Measurements from ENCODE around the gene JAZF1.

JAZF1 gene

DNA sequence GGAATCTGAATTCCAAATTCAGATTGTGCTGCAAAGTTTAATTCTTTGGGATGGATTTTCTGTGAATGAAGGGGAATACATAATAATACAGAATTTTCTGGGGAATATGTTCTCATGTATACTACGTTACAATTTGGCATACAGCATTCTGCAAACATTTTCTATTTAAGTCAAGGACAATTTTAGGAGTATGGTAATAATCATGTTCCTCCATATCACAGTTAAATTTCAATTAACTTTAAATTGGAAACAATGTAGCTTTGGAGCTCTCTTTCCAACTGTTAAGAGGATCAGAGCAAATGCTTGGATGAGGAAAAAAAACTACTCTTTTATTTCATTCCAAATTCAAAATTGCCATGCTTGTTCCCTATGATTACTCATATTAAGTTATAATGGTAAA, 217.5 kb downstream of the JAZF1 start:
- no peak for TF ChIP-seq TAF1 (IDR thresholded peaks at IDR 0.05; ENCODE audit: low read depth)

DNA sequence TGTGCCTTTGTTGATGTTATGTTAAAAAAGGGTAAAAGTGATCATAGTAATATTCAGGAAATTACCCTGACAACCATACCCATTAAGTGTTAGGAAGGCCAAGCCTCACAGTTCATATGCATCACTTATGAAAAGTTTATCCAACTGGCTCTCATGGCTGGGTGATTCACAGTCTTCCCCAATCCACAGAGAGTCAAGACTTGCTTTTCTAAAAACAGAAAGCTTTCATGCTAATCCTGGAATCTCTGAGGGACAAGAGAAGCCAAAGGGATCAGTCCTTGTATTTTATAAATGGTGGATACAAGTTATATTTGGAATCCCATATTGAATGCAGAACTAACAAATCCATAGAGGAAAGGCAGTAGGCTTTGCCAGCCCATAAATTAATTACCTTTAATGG, 218.3 kb downstream of the JAZF1 start:
- TF ChIP-seq, protein P1, sequence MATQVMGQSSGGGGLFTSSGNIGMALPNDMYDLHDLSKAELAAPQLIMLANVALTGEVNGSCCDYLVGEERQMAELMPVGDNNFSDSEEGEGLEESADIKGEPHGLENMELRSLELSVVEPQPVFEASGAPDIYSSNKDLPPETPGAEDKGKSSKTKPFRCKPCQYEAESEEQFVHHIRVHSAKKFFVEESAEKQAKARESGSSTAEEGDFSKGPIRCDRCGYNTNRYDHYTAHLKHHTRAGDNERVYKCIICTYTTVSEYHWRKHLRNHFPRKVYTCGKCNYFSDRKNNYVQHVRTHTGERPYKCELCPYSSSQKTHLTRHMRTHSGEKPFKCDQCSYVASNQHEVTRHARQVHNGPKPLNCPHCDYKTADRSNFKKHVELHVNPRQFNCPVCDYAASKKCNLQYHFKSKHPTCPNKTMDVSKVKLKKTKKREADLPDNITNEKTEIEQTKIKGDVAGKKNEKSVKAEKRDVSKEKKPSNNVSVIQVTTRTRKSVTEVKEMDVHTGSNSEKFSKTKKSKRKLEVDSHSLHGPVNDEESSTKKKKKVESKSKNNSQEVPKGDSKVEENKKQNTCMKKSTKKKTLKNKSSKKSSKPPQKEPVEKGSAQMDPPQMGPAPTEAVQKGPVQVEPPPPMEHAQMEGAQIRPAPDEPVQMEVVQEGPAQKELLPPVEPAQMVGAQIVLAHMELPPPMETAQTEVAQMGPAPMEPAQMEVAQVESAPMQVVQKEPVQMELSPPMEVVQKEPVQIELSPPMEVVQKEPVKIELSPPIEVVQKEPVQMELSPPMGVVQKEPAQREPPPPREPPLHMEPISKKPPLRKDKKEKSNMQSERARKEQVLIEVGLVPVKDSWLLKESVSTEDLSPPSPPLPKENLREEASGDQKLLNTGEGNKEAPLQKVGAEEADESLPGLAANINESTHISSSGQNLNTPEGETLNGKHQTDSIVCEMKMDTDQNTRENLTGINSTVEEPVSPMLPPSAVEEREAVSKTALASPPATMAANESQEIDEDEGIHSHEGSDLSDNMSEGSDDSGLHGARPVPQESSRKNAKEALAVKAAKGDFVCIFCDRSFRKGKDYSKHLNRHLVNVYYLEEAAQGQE (IDR thresholded peaks at IDR 0.05; ENCODE audit: low read depth): no peak
- no peak for TF ChIP-seq EGR1 (IDR thresholded peaks at IDR 0.05)
- no peak for TF ChIP-seq FOXM1 (IDR thresholded peaks at IDR 0.05; ENCODE audit: borderline replicate concordance, low read depth)
- TF ChIP-seq CREB1 (IDR thresholded peaks at IDR 0.05; ENCODE audit: low read depth): no peak
- TF ChIP-seq CEBPB (IDR thresholded peaks at IDR 0.05): no peak
- TF ChIP-seq TCF12 (IDR thresholded peaks at IDR 0.05; ENCODE audit: low read depth): no peak
- no peak for TF ChIP-seq TEAD4 (IDR thresholded peaks at IDR 0.05)
- TF ChIP-seq YY1 (IDR thresholded peaks at IDR 0.05; ENCODE audit: low read depth): no peak
- TF ChIP-seq USF1 (IDR thresholded peaks at IDR 0.05): no peak
- no peak for TF ChIP-seq TAF1 (IDR thresholded peaks at IDR 0.05; ENCODE audit: low read depth)
- no peak for TF ChIP-seq ZBTB7A (IDR thresholded peaks at IDR 0.05; ENCODE audit: low read depth)
- no peak for TF ChIP-seq MAX (IDR thresholded peaks at IDR 0.05)
- no peak for TF ChIP-seq NFIC (IDR thresholded peaks at IDR 0.05)
- TF ChIP-seq EP300 (IDR thresholded peaks at IDR 0.05; ENCODE audit: borderline replicate concordance): no peak
- TF ChIP-seq RAD21 (IDR thresholded peaks at IDR 0.05; ENCODE audit: low read depth): no peak

DNA sequence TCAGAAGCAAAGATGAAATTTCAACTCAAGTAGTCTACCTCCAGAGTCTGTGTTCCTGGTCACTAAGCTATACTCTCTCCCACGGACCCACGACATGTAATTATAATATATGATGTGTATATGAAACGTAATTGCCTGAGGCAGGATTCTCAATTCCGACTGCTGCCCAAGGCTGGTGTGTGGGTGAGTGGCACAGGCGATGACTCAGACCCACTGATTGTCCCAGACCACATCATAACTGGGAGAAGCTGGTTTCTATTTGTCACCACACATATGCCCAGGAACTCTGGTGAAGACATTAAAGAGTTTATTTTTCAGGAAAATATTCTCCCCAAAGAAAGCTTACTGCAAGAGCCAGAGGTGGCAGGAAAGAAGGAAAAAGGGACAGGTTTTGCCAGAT, 219.3 kb downstream of the JAZF1 start:
- no peak for TF ChIP-seq RAD21 (IDR thresholded peaks at IDR 0.05; ENCODE audit: low read depth)
- TF ChIP-seq TCF12 (IDR thresholded peaks at IDR 0.05; ENCODE audit: low read depth): no peak
- no peak for TF ChIP-seq EP300 (IDR thresholded peaks at IDR 0.05; ENCODE audit: borderline replicate concordance)
- TF ChIP-seq CREB1 (IDR thresholded peaks at IDR 0.05; ENCODE audit: low read depth): no peak
- no peak for TF ChIP-seq MAX (IDR thresholded peaks at IDR 0.05)
- TF ChIP-seq, protein P1 (IDR thresholded peaks at IDR 0.05; ENCODE audit: low read depth): no peak
- TF ChIP-seq TEAD4 (IDR thresholded peaks at IDR 0.05): no peak
- TF ChIP-seq TAF1 (IDR thresholded peaks at IDR 0.05; ENCODE audit: low read depth): no peak
- no peak for TF ChIP-seq USF1 (IDR thresholded peaks at IDR 0.05)
- TF ChIP-seq NFIC (IDR thresholded peaks at IDR 0.05): no peak
- no peak for TF ChIP-seq EGR1 (IDR thresholded peaks at IDR 0.05)
- TF ChIP-seq FOXM1 (IDR thresholded peaks at IDR 0.05; ENCODE audit: borderline replicate concordance, low read depth): no peak
- TF ChIP-seq ZBTB7A (IDR thresholded peaks at IDR 0.05; ENCODE audit: low read depth): no peak
- no peak for TF ChIP-seq CEBPB (IDR thresholded peaks at IDR 0.05)
- no peak for TF ChIP-seq YY1 (IDR thresholded peaks at IDR 0.05; ENCODE audit: low read depth)

DNA sequence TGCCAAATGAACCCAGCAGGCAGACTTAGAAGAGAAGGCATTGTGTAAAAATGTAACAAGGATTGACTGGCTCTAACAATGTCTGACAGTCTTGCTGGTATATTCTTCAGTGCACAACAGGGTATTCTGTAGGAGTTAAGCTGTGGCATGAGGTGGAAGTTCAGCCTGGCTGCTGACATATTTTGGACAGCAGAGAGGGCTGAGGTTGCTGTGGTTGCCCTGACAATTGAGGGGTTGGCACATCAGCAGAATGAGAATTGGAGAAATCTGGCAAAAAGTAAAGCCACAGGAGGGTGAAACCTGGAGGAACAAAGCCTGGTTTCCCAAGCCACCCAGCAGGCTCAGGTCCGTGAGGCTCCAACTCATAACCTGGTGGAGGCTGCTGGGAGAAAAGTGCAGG, 220.2 kb downstream of the JAZF1 start:
- no peak for TF ChIP-seq TAF1 (IDR thresholded peaks at IDR 0.05; ENCODE audit: low read depth)
- no peak for TF ChIP-seq YY1 (IDR thresholded peaks at IDR 0.05; ENCODE audit: low read depth)
- no peak for TF ChIP-seq EP300 (IDR thresholded peaks at IDR 0.05; ENCODE audit: borderline replicate concordance)
- TF ChIP-seq, protein P1 (IDR thresholded peaks at IDR 0.05; ENCODE audit: low read depth): no peak

GRCh38 chr7:27958933-27959548, 221.6 kb downstream of the JAZF1 start:
- TF ChIP-seq TAF1 (IDR thresholded peaks at IDR 0.05; ENCODE audit: low read depth) (no peak), EGR1 (IDR thresholded peaks at IDR 0.05) (no peak), TCF12 (IDR thresholded peaks at IDR 0.05; ENCODE audit: low read depth) (no peak), YY1 (IDR thresholded peaks at IDR 0.05; ENCODE audit: low read depth) (no peak), FOXM1 (IDR thresholded peaks at IDR 0.05; ENCODE audit: borderline replicate concordance, low read depth) (no peak), CREB1 (IDR thresholded peaks at IDR 0.05; ENCODE audit: low read depth) (no peak), MAX (IDR thresholded peaks at IDR 0.05) (no peak), TEAD4 (IDR thresholded peaks at IDR 0.05) (no peak), CEBPB (IDR thresholded peaks at IDR 0.05) (no peak), ZBTB7A (IDR thresholded peaks at IDR 0.05; ENCODE audit: low read depth) (no peak)
